HCT116 (cell line): ENCODE results near the gene RELL1. TPM values are rescaled to one million over a fixed set of nuclear protein-coding genes. Genes with fewer than 3 reads are reported as not detected.

Source experiments
- ATAC-seq: fragments of 200-7000 bp; cut with Tn5 transposase; 2 replicates; pipeline ENCODE4 v1.9.1; 2020; ENCODE audit warnings: mild to moderate bottlenecking, moderate library complexity
- BruUV-seq: library from RNA; stranded (reverse); fragments of 400-500 nt; replicated peaks from 2 replicates; lab custom pipeline; 2021; lab: Mats Ljungman, UMichigan
- CTCF ChIA-PET: fragments of 300-600 bp; sonication (Branson Sonifier 250); formaldehyde crosslinking; loops from one replicate; lab custom pipeline; 2021; ENCODE audit warnings: antibody characterized with exemption; lab: Charles Lee
- POLR2A ChIA-PET: fragments of 300-600, 350-600 bp; sonication (Branson Sonifier 250); formaldehyde crosslinking; loops from one replicate; lab custom pipeline; 2021; ENCODE audit warnings: antibody characterized with exemption; lab: Charles Lee
- RAD21 ChIA-PET, 2 experiments: fragments of 300-600 bp; sonication (Branson Sonifier 250); formaldehyde crosslinking; loops; one replicate each; lab custom pipeline; 2023; ENCODE audit warnings: low total read pairs in 2 of 2; ENCODE audit not compliant: uncharacterized antibody in 2 of 2, unreplicated experiment in 2 of 2, low non-redundant PET in 1 of 2; lab: Charles Lee
- DNase-seq: peaks from one replicate; pipeline ENCODE4 v3.0.0-alpha.2; 2010; ENCODE audit warnings: low read depth, low spot score
- H2AFZ ChIP-seq: fragments of 200-600 bp; shearing (Covaris generic), sonication (generic); 2 replicates; pipeline ENCODE4 v1.6.1; 2017; ENCODE audit warnings: low read depth, mixed run types, mixed read lengths, antibody characterized with exemption, low read length; ENCODE audit not compliant: poor library complexity, severe bottlenecking
- H3K27ac ChIP-seq: 2 replicates; pipeline ENCODE4 v1.5.1; 2012; ENCODE audit warnings: low read depth, low read length
- H3K27me3 ChIP-seq: fragments of 200-600 bp; sonication (generic); 2 replicates; pipeline ENCODE4 v1.6.1; 2016; ENCODE audit warnings: mixed run types, low read length, mixed read lengths; ENCODE audit not compliant: insufficient read depth
- H3K36me3 ChIP-seq, 2 experiments: fragments of 200-500 bp in 1 of 2; fragments of 200-600 bp in 1 of 2; sonication (Bioruptor generic) in 1 of 2; sonication (generic) in 1 of 2; 2 replicates each; pipeline versions ENCODE4 v1.5.1 to v1.6.1; 2014 to 2016; ENCODE audit warnings: low read length in 2 of 2, inconsistent platforms in 1 of 2, mixed read lengths in 1 of 2, mixed run types in 1 of 2; ENCODE audit not compliant: insufficient read depth in 2 of 2, control insufficient read depth in 1 of 2
- H3K4me1 ChIP-seq, 2 experiments: fragments of 200-600 bp in 1 of 2; sonication (generic) in 1 of 2; 2 replicates each; pipeline versions ENCODE4 v1.5.1 to v1.6.1; 2012 to 2017; ENCODE audit warnings: low read length in 2 of 2, inconsistent platforms in 1 of 2, mild to moderate bottlenecking in 1 of 2, mixed read lengths in 1 of 2, mixed run types in 1 of 2, moderate library complexity in 1 of 2; ENCODE audit not compliant: insufficient read depth in 2 of 2, control insufficient read depth in 1 of 2
- H3K4me2 ChIP-seq: fragments of 200-600 bp; sonication (generic); 2 replicates; pipeline ENCODE4 v1.6.1; 2017; ENCODE audit warnings: mixed run types, low read length, mixed read lengths
- H3K4me3 ChIP-seq, 2 experiments: fragments of 200-600 bp in 1 of 2; sonication (generic) in 1 of 2; replicated peaks in 1 of 2; 2 replicates each; pipeline ENCODE4 v1.5.1; 2011 to 2016; ENCODE audit warnings: low read length in 2 of 2, control low read depth in 1 of 2, low read depth in 1 of 2, mild to moderate bottlenecking in 1 of 2, mixed read lengths in 1 of 2, mixed run types in 1 of 2
- H3K79me2 ChIP-seq: fragments of 200-600 bp; sonication (generic); 2 replicates; pipeline ENCODE4 v1.6.1; 2017; ENCODE audit warnings: mild to moderate bottlenecking, mixed run types, low read length, moderate library complexity, mixed read lengths; ENCODE audit not compliant: insufficient read depth
- H3K9ac ChIP-seq: fragments of 200-600 bp; sonication (generic); 2 replicates; pipeline ENCODE4 v1.6.1; 2016; ENCODE audit warnings: low read length, mixed read lengths
- H3K9me2 ChIP-seq: fragments of 200-600 bp; sonication (generic), shearing (Covaris generic); 2 replicates; pipeline ENCODE4 v1.6.1; 2017; ENCODE audit warnings: mixed run types, mild to moderate bottlenecking, moderate library complexity; ENCODE audit not compliant: insufficient read depth
- H3K9me3 ChIP-seq, 2 experiments: fragments of 200-500 bp in 1 of 2; fragments of 200-600 bp in 1 of 2; sonication (Bioruptor generic) in 1 of 2; sonication (generic) in 1 of 2; 2 replicates each; pipeline ENCODE4 v1.6.1; 2014 to 2017; ENCODE audit warnings: low read length in 2 of 2, mixed read lengths in 2 of 2, inconsistent platforms in 1 of 2, low read depth in 1 of 2, mild to moderate bottlenecking in 1 of 2, mixed run types in 1 of 2, moderate library complexity in 1 of 2; ENCODE audit not compliant: control insufficient read depth in 1 of 2, insufficient read depth in 1 of 2
- H4K20me1 ChIP-seq: fragments of 200-600 bp; sonication (generic), shearing (Covaris generic); 2 replicates; pipeline ENCODE4 v1.6.1; 2017; ENCODE audit warnings: mixed run types, mild to moderate bottlenecking, moderate library complexity; ENCODE audit not compliant: insufficient read depth
- CBX3 ChIP-seq: IDR thresholded peaks from 2 replicates; pipeline ENCODE4 v1.6.1; 2012; ENCODE audit warnings: low read depth
- FOSL1 ChIP-seq: IDR thresholded peaks from 2 replicates; pipeline ENCODE4 v1.6.1; 2012; ENCODE audit warnings: low read depth
- JUND ChIP-seq: IDR thresholded peaks from 2 replicates; pipeline ENCODE4 v1.6.1; 2012
- SP1 ChIP-seq: IDR thresholded peaks from 2 replicates; pipeline ENCODE4 v1.6.1; 2012; ENCODE audit warnings: low read depth
- intact Hi-C: fragments of 100-400 bp; cut with micrococcal nuclease; formaldehyde crosslinking; loops from 2 replicates; pipeline ENCODE4 v1.10.0; 2022
- total RNA-seq: library from RNA; stranded (reverse); gene quantifications from one replicate; pipeline ENCODE4 v1.2.1, GENCODE V29; 2021; ENCODE audit not compliant: unreplicated experiment
- TF ChIP-seq, protein P1 (sequence below): IDR thresholded peaks from 2 replicates; pipeline ENCODE4 v1.6.1; 2012

The RELL1 gene
- total RNA-seq, 1 experiment from 2014 or later, result 30.2 TPM

- Histone ChIP-seq H3K36me3 (no peaks in the 10 kb centered on the region), H3K79me2 (peaks cover 43% of the 10 kb centered on the region), H3K4me1 (peaks cover 36 to 59% of the 10 kb centered on the region in 2 experiments), H3K9me3 (0 out of 4 replicates have a peak, but pooled peaks cover 0 to under 1% of the 10 kb centered on the region in 2 experiments), H3K4me2 (peak overlapping the region; percentile 52), H2AFZ (no peak overlapping the region), H3K4me3 (no peak overlapping the region), H3K27me3 (no peaks in the 10 kb centered on the region), H3K9ac (no peak overlapping the region), H4K20me1 (no peaks in the 10 kb centered on the region), H3K9me2 (no peaks in the 10 kb centered on the region), H3K27ac (no peak overlapping the region)
- intact Hi-C loops, result no loop called here
- CTCF ChIA-PET, result no interaction called here
- RAD21 ChIA-PET, result no interaction called here
- BruUV-seq, result no TSS peak
- POLR2A ChIA-PET, result no interaction called here
- ATAC-seq, result no peak
- TF ChIP-seq SP1 (no peak), JUND (peak; percentile 1; the same call in 1 of the 2 replicates), CBX3 (no peak), FOSL1 (no peak)
- TF ChIP-seq, protein P1, sequence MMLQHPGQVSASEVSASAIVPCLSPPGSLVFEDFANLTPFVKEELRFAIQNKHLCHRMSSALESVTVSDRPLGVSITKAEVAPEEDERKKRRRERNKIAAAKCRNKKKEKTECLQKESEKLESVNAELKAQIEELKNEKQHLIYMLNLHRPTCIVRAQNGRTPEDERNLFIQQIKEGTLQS, result no peak
- TF ChIP-seq, all 23 proteins: peak for 1
- no peak for DNase-seq
Measured at GRCh38 chr4:37662251-37662650, 23.9 kb downstream of the RELL1 start.

- ChIA-PET CTCF (no interaction called here), POLR2A (no interaction called here), RAD21 (interaction anchor here in 1 of 2 experiments (0.6 kb wide), 1 partner anchor 57 kb away, joined by 3 read pairs; no protein-coding TSS in a partner anchor)
- intact Hi-C loops, result no loop called here
- H3K36me3 ChIP-seq, result no peaks in the 10 kb centered on the region
- peaks cover 32 to 55% of the 10 kb centered on the region in 2 experiments for H3K4me1 ChIP-seq
- no peak overlapping the region for H3K27ac ChIP-seq
- DNase-seq (no peak), ATAC-seq (no peak)
- H3K9ac ChIP-seq, result no peak overlapping the region
- H3K9me3 ChIP-seq, result peaks cover 0 to 4% of the 10 kb centered on the region in 2 experiments; a peak in 1 of 4 replicates
- peak; percentile 16; the same call in 1 of the 2 replicates for TF ChIP-seq JUND
- TF ChIP-seq, protein P1, result no peak
- H2AFZ ChIP-seq, result no peak overlapping the region
- no peaks in the 10 kb centered on the region for H3K27me3 ChIP-seq
- no TSS peak for BruUV-seq
- H3K4me2 ChIP-seq, result peak overlapping the region; percentile 52
- no peaks in the 10 kb centered on the region for H4K20me1 ChIP-seq
- no peak overlapping the region for H3K4me3 ChIP-seq
- H3K79me2 ChIP-seq, result peaks cover 43% of the 10 kb centered on the region
- no peaks in the 10 kb centered on the region for H3K9me2 ChIP-seq
Measured at GRCh38 chr4:37661772-37662171, 24.4 kb downstream of the RELL1 start.
